Breast epithelium (tissue), 4 donors: ENCODE data around the gene ECT2L. TPM values are rescaled to one million over a fixed set of nuclear protein-coding genes. Genes with fewer than 3 reads are reported as not detected.

Experiments
- DNase-seq, 2 donors: peaks; one replicate each; pipeline ENCODE4 v3.0.0-alpha.2; 2019; ENCODE audit warnings: low spot score in 2 of 2
- H3K27ac ChIP-seq, 2 donors: fragments of 200-600 bp; sonication (generic) in 1 of 2; one replicate each; pipeline ENCODE4 v1.5.1; 2016 to 2019; ENCODE audit warnings: mild to moderate bottlenecking in 1 of 2
- H3K27me3 ChIP-seq, 2 donors: fragments of 200-600 bp; sonication (generic) in 1 of 2; one replicate each; pipeline versions ENCODE4 v1.5.1 to v1.6.0; 2017 to 2019; ENCODE audit warnings: control low read depth in 1 of 2, mild to moderate bottlenecking in 1 of 2
- H3K36me3 ChIP-seq: fragments of 200-600 bp; one replicate; pipeline ENCODE4 v1.5.1; 2019
- H3K4me1 ChIP-seq, 2 donors: fragments of 200-600 bp; sonication (generic); one replicate each; pipeline ENCODE4 v1.5.1; 2016 to 2019; ENCODE audit warnings: control low read depth in 1 of 2
- H3K4me3 ChIP-seq, 3 donors: fragments of 200-600 bp; sonication (generic); 1 replicate in 2 of 3; 2 replicates in 1 of 3; pipeline ENCODE4 v1.5.1; 2016 to 2019; ENCODE audit warnings: mild to moderate bottlenecking in 3 of 3, moderate library complexity in 2 of 3
- H3K9me3 ChIP-seq, 2 donors: fragments of 200-600 bp; sonication (generic) in 1 of 2; one replicate each; pipeline ENCODE4 v1.5.1; 2016 to 2019; ENCODE audit warnings: control low read depth in 1 of 2
- POLR2A ChIP-seq: fragments of 450-650 bp; IDR thresholded peaks from one replicate; pipeline ENCODE4 v1.6.1; 2016; ENCODE audit warnings: antibody characterized with exemption, mild to moderate bottlenecking, moderate library complexity
- POLR2AphosphoS5 ChIP-seq, 3 donors: sonication (generic); formaldehyde crosslinking; IDR thresholded peaks; one replicate each; pipeline ENCODE4 v1.6.1; 2017; ENCODE audit warnings: antibody characterized with exemption in 3 of 3
- intact Hi-C: fragments of 100-400 bp; cut with DNase I; formaldehyde crosslinking; loops from one replicate; pipeline ENCODE4 v1.15.1; 2023; ENCODE audit warnings: low total_unique reads
- total RNA-seq, 3 donors: library from RNA; depleted of rRNA; stranded (reverse); fragments of >200 nt; gene quantifications; one replicate each; pipeline ENCODE4 v1.1.0, GENCODE V29; 2016
- TF ChIP-seq, protein P1 (sequence below), 3 donors: fragments of 450-650 bp; IDR thresholded peaks; one replicate each; pipeline ENCODE4 v1.5.1; 2016 to 2017; ENCODE audit warnings: antibody characterized with exemption in 3 of 3, mild to moderate bottlenecking in 3 of 3, moderate library complexity in 3 of 3

Gene ECT2L
- total RNA-seq, 3 donors from 2014 or later = 0.15 to 0.33 (median 0.16) TPM

DNA sequence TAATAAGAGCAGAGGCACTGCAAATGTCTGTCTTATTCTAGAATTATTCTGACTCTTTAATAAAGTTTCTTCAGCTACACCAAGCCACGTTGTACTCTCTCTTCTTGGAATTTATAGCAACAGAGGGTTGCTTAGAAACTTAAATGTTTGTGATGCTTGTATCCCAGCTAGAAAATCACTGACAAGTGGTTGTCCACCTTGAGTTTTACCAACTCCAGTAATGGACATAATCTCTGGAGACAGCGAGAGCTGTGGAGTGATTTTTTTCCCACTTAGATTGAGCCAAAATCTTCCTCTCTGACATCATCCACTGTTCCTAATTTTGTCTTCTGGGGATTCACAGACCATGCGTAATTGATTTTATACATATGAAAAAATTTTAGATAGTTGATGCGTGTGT is 8.0 kb downstream of the ECT2L start:
- H3K9me3 ChIP-seq = no peaks in the 10 kb centered on the region
- H3K27ac ChIP-seq = no peak overlapping the region
- H3K4me3 ChIP-seq = no peak overlapping the region
- no peak for DNase-seq
- TF ChIP-seq POLR2A = no peak
- TF ChIP-seq, protein P1, sequence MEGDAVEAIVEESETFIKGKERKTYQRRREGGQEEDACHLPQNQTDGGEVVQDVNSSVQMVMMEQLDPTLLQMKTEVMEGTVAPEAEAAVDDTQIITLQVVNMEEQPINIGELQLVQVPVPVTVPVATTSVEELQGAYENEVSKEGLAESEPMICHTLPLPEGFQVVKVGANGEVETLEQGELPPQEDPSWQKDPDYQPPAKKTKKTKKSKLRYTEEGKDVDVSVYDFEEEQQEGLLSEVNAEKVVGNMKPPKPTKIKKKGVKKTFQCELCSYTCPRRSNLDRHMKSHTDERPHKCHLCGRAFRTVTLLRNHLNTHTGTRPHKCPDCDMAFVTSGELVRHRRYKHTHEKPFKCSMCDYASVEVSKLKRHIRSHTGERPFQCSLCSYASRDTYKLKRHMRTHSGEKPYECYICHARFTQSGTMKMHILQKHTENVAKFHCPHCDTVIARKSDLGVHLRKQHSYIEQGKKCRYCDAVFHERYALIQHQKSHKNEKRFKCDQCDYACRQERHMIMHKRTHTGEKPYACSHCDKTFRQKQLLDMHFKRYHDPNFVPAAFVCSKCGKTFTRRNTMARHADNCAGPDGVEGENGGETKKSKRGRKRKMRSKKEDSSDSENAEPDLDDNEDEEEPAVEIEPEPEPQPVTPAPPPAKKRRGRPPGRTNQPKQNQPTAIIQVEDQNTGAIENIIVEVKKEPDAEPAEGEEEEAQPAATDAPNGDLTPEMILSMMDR (IDR thresholded peaks at IDR 0.05) = no peak
- TF ChIP-seq POLR2AphosphoS5 (IDR thresholded peaks at IDR 0.05) = no peak
- H3K36me3 ChIP-seq = no peaks in the 10 kb centered on the region
- intact Hi-C loops = no loop called here
- no peaks in the 10 kb centered on the region for H3K27me3 ChIP-seq
- H3K4me1 ChIP-seq = no peaks in the 10 kb centered on the region

DNA sequence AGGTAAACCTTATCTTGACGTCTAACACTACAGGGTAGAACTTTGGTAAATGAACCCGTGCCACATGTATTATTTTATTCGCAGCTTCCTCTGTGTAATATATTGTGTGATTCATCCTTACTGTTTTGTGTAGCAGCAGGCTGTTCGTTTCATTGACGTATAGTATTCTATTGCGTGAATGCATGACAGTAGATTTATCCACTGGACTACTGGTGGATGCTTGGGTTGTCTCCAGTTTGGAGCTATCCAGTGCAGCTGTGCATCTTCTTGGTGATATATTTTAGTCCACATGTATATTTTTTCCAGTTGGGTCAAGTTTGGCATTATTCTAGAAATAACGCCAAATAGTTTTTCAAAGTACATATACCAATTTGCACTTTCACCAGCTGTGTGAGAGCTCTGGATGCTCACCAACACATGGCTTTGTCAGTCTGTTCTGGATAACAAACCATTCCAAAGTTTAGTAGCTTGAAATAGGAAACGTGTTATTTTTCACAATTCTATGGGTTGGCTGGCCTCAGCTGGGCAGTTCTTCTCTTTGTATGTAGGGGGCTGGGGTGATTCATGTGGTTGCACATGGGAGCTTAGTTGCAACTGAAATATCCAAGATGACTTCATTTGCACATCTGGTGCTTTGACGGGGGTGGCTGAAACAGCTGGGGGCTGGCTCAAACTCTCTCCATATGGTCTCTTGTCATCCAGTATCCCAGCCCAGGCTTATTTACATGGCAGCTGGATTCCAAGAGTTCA is 9.3 kb downstream of the ECT2L start:
- TF ChIP-seq POLR2A (no peak), POLR2AphosphoS5 (IDR thresholded peaks at IDR 0.05) (no peak)
- TF ChIP-seq, protein P1 (IDR thresholded peaks at IDR 0.05) = no peak

DNA sequence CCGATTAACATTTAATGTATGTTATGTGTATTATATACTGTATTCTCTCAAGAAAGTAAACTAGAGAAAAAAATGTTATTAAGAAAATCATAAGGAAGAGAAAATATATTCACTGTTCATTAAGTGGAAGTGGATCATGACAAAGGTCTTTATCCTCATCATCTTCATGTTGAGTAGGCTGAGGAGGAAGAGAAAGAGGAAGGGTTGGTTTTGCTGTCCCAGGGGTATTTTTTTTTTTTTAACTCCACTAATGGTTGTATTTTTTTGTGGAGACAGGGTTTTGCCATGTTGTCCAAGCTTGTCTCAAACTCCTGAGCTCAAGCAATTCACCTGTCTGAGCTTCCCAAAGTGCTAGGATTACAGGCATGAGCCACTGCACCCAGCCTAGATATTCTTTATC is 11.0 kb downstream of the ECT2L start:
- Histone ChIP-seq H3K4me3 (no peak overlapping the region), H3K36me3 (no peaks in the 10 kb centered on the region), H3K27me3 (no peaks in the 10 kb centered on the region), H3K4me1 (no peaks in the 10 kb centered on the region), H3K27ac (no peak overlapping the region), H3K9me3 (no peaks in the 10 kb centered on the region)
- DNase-seq = no peak
- intact Hi-C loops = no loop called here
- TF ChIP-seq POLR2A (no peak), POLR2AphosphoS5 (IDR thresholded peaks at IDR 0.05) (no peak)
- TF ChIP-seq, protein P1 (IDR thresholded peaks at IDR 0.05) = no peak

More for the DNA sequence above, 9.3 kb downstream of the ECT2L start:
- no peak overlapping the region for H3K4me3 ChIP-seq
- no peaks in the 10 kb centered on the region for H3K4me1 ChIP-seq
- intact Hi-C loops = no loop called here
- no peak for DNase-seq
- H3K9me3 ChIP-seq = no peaks in the 10 kb centered on the region
- H3K27ac ChIP-seq = no peak overlapping the region
- no peaks in the 10 kb centered on the region for H3K36me3 ChIP-seq
- H3K27me3 ChIP-seq = no peaks in the 10 kb centered on the region

DNA sequence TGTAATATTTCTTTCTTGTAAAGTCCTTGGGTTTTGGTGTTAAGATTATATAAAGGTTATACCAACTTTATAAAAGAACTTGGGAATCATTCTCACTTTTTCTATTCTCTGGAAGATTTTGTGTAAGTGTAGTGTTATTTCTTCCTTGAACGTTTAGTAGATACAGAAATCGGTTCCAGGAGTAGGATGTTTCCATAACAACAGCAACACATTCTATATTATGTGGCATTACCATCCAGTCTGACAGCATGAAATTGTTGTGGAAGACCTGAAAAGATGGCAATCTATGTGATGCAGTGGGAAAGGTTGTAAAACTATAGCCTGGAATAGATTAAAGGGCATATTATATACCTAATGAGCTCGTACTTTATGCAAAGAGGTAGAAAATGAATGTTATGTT is 13.8 kb downstream of the ECT2L start:
- no peak overlapping the region for H3K4me3 ChIP-seq
- H3K36me3 ChIP-seq = no peaks in the 10 kb centered on the region
- H3K4me1 ChIP-seq = no peaks in the 10 kb centered on the region
- no peaks in the 10 kb centered on the region for H3K9me3 ChIP-seq
- no peak for TF ChIP-seq POLR2A
- TF ChIP-seq, protein P1 (IDR thresholded peaks at IDR 0.05) = no peak
- intact Hi-C loops = no loop called here
- no peak for DNase-seq
- no peaks in the 10 kb centered on the region for H3K27me3 ChIP-seq
- no peak overlapping the region for H3K27ac ChIP-seq

DNA sequence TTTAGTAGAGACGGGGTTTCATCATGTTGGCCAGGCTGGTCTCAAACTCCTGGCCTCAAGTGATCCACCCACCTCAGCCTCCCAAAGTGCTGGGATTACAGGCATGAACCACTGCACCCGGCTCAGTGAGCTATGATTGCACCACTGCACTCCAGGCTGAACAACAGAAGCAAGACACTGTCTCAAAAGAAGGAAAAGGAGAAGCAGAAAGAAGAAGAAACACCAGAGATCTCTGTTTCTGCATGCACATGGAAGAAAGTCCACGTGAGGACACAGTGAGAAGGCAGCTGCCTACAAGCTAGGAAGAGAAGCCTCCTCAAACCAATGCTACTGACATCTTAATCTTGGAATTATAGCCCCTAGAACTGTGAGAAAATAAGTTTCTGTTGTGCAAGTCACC is 16.0 kb downstream of the ECT2L start:
- no peak overlapping the region for H3K4me3 ChIP-seq
- intact Hi-C loops = no loop called here
- no peaks in the 10 kb centered on the region for H3K36me3 ChIP-seq
- no peak for DNase-seq
- no peaks in the 10 kb centered on the region for H3K27me3 ChIP-seq
- TF ChIP-seq, protein P1 (IDR thresholded peaks at IDR 0.05) = no peak
- no peak for TF ChIP-seq POLR2A
- no peak for TF ChIP-seq POLR2AphosphoS5 (IDR thresholded peaks at IDR 0.05)
- H3K27ac ChIP-seq = no peak overlapping the region
- H3K9me3 ChIP-seq = no peaks in the 10 kb centered on the region
- H3K4me1 ChIP-seq = no peaks in the 10 kb centered on the region
